ENCODE data around the gene INPP5A.

- TF ChIP-seq POLR2AphosphoS5 (IDR thresholded peaks at IDR 0.05; ENCODE audit: low read depth, low read length) (no peak), TAF1 (IDR thresholded peaks at IDR 0.05; ENCODE audit: low read depth, low read length) (no peak), POLR2A (IDR thresholded peaks at IDR 0.05; ENCODE audit: low read depth, low read length) (no peak), POU2F2 (IDR thresholded peaks at IDR 0.05; ENCODE audit: low read depth, low read length) (no peak)
Observed at GRCh38 chr10:132538790-132539421, 1.3 kb downstream of the INPP5A start.
